Fibroblast of the aortic adventitia (primary cell): Measurements from ENCODE around the gene SPTLC3. TPM values are rescaled to one million over a fixed set of nuclear protein-coding genes. Genes with fewer than 3 reads are reported as not detected.

ENCODE experiments used
- DNase-seq: peaks from one replicate; pipeline ENCODE4 v3.0.0-alpha.2; 2010; ENCODE audit warnings: low read depth
- H3K4me3 ChIP-seq: 2 replicates; pipeline ENCODE4 v1.5.1; 2011; ENCODE audit warnings: low read depth, mild to moderate bottlenecking, control low read depth, low read length, moderate library complexity
- total RNA-seq: library from RNA; depleted of rRNA; stranded (reverse); fragments of >200 nt; gene quantifications from 2 replicates; pipeline ENCODE4 v1.2.3, GENCODE V29; 2012; ENCODE audit warnings: low replicate concordance
- TF ChIP-seq, protein P1 (sequence below): IDR thresholded peaks from 2 replicates; pipeline ENCODE4 v1.5.1; 2011; ENCODE audit warnings: mild to moderate bottlenecking, low read length, control low read depth, inconsistent platforms; ENCODE audit not compliant: insufficient read depth

SPTLC3 gene
- total RNA-seq, 1 donor = 30.6 TPM

DNA sequence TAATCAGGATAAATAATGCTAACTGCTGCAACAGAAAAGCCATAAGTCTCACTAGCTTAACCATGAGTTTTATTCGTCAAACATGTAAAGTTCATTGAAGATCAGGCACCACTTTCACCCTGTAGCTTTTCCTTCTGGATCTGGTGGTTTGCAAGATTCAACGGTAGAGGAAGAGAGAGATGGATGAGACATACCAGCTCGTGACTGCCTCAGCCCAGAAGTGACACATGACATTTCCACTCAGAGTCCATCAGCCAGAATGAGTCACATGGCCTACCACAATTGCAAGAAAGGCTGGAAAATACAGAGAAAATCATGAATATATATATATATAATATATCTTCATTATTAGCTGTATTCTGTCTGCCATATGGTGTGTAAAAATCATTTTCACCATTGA, 29.0 kb downstream of the SPTLC3 start:
- TF ChIP-seq, protein P1, sequence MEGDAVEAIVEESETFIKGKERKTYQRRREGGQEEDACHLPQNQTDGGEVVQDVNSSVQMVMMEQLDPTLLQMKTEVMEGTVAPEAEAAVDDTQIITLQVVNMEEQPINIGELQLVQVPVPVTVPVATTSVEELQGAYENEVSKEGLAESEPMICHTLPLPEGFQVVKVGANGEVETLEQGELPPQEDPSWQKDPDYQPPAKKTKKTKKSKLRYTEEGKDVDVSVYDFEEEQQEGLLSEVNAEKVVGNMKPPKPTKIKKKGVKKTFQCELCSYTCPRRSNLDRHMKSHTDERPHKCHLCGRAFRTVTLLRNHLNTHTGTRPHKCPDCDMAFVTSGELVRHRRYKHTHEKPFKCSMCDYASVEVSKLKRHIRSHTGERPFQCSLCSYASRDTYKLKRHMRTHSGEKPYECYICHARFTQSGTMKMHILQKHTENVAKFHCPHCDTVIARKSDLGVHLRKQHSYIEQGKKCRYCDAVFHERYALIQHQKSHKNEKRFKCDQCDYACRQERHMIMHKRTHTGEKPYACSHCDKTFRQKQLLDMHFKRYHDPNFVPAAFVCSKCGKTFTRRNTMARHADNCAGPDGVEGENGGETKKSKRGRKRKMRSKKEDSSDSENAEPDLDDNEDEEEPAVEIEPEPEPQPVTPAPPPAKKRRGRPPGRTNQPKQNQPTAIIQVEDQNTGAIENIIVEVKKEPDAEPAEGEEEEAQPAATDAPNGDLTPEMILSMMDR = no peak
- no peak for DNase-seq
- no peak overlapping the region for H3K4me3 ChIP-seq

DNA sequence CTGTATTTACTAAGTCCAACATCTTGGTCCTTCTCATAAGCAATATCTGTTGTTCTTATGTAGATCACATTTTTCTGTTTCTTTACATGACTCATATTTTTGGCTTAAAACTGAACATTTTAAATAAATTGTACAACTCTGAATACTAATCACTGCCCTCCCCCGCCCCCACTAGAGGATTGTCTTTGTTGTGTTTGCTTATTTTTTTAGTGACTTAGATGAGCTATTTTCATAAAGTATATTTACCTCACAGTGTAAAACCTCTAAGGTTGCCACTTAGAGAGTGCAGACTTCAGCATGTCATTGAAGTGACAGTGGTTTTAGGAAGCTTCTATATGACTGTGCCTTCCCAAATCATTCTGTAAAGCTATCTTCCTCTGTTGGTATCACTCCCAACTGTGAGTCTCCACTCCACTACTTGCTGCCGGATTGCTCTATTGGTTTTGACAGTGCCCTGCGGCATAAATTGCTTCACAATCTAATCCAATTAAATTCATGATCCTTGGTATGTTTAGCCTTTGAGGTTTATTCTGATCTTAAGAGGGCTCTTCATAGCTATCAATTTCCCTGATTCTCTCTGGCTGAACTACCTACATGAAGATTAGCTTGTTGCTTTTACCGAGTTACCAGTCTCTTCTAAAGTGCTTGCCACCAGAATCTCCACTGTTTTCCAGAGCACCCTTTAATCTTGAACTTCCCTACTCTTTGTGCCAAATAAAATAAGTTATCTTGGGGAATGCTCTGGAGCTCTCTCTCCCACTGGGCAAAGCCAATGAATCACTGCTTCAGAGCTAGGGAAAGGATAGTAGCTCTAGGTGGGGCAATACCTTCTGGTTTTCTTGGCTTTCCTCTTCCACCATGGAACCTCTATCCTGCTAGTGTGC, 33.0 kb downstream of the SPTLC3 start:
- TF ChIP-seq, protein P1 = no peak
- H3K4me3 ChIP-seq = no peak overlapping the region
- peak; percentile 72 for DNase-seq

DNA sequence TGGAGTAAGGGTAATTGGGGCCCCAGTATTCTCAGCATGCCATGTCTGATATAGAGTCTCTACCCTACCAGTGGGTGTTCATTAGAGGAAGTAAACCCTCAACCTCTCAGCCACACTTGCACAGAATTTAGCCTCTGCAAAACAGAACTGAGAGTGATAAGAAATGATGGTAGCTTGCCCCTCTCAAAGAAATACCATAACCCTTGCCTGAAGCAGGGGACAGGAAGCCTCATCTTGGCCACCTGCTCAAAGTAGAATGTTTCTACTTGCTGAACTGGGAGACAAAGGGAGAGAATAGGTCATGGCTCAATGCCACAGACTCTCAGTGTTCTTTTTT, 33.7 kb downstream of the SPTLC3 start:
- TF ChIP-seq, protein P1 = no peak
- no peak overlapping the region for H3K4me3 ChIP-seq
- no peak for DNase-seq

DNA sequence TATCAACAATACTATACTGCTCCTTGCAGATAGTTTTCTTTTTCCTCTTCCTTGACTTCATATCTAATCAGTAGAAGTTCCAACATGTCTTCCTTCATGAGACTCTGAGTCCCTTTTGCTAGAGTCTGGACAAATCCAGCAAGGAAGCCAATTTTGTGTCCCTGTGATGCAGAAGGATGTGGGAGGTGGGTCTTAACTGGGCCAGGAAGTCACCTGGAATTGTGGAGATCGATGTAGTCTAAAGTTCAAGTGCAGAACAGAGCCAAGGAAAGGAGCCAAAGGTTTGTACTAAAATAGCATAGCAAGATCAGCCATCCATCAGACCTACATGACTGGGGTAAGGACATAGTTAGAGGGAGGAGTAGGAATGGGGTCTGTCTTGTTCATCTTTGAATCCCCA, 37.6 kb downstream of the SPTLC3 start:
- no peak for DNase-seq
- TF ChIP-seq, protein P1 = no peak
- H3K4me3 ChIP-seq = no peak overlapping the region

DNA sequence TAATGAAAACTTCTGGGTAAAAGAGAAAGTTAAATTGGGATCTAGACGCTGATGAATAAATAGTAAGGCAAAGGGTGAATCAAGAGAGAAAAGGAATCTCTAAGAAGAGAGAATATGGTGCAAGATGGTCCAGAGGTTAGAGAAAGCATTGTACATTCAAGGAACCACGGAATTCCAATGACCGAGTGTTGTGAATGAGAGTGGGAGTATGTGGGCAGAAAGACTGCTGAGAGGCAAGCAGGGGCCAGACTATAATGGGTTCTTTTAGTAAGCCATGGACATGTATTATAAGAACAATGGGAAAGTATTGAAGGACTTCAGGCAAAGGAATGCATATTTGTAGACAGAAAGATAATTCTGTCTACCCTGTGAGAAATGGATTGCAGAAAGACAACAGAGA, 45.2 kb downstream of the SPTLC3 start:
- TF ChIP-seq, protein P1 = no peak
- H3K4me3 ChIP-seq = no peak overlapping the region
- DNase-seq = peak; percentile 2

DNA sequence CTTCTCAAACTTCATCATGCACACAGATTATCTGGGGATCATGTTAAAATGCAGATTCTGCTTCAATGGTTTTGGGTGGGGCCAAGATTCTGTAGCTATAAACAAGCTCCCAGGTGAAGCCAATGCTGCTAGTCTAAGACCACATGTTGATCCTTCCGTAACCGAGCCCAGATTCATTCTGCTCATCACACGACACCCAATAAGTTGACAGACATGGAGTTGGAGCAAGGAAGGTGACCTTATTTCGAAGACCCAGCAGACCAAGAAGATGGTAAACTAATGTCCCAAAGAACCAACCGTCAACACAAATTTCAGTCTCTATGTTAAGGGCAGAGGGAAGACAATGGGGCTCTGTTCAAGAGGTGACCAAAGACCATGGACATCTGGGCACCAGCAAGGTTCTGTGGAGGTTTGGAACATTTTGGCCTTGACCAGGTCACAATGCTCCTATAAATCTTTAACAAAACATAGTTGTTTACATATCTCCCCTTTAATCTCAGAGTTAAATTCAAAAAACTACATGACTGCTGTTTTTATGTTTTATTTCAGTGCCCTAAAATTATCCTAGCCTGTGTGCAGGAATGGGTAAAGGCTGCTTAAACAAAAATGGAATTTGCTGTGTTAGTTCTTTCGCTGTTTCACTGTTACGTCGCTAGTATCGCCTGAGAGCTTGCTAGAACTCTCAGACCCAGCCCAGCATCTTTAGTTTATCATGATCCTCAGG, 50.1 kb downstream of the SPTLC3 start:
- TF ChIP-seq, protein P1 = no peak
- no peak overlapping the region for H3K4me3 ChIP-seq
- no peak for DNase-seq
